ENCODE results near the gene FABP7.

The FABP7 gene

DNA sequence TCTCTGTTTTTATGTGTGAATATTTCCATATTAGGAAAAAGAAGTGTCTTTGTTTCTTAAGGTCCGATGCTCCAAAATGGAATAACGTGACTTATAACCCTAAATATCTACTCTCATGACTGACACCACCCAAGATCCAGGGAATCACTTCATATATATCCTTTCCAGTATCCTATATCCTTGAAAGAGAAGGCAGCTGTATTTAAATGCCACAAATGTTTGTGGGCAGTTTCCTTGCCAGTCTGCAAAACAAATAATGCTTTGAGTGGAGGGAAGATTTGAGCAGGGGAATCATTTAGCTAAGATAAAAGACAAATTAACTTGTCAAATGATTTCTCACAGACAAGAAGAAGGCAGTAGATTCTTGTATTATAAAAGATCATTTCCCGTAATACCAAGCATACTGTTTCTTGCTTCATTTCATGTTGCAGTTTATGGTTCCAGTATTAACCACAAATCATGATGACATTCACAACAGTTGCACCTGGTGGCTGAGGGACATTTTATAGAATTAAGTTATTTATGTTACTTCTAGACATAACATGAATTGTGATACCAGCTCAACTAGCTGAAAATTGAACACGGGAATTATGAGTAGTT lies 30.0 kb upstream of the FABP7 start:
- H3K4me3 ChIP-seq (ENCODE audit: low read depth, low read length): no peak overlapping the region
- TF ChIP-seq, protein P1, sequence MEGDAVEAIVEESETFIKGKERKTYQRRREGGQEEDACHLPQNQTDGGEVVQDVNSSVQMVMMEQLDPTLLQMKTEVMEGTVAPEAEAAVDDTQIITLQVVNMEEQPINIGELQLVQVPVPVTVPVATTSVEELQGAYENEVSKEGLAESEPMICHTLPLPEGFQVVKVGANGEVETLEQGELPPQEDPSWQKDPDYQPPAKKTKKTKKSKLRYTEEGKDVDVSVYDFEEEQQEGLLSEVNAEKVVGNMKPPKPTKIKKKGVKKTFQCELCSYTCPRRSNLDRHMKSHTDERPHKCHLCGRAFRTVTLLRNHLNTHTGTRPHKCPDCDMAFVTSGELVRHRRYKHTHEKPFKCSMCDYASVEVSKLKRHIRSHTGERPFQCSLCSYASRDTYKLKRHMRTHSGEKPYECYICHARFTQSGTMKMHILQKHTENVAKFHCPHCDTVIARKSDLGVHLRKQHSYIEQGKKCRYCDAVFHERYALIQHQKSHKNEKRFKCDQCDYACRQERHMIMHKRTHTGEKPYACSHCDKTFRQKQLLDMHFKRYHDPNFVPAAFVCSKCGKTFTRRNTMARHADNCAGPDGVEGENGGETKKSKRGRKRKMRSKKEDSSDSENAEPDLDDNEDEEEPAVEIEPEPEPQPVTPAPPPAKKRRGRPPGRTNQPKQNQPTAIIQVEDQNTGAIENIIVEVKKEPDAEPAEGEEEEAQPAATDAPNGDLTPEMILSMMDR (IDR thresholded peaks at IDR 0.05; ENCODE audit: borderline replicate concordance, insufficient read depth, low read depth, low read length): no peak

DNA sequence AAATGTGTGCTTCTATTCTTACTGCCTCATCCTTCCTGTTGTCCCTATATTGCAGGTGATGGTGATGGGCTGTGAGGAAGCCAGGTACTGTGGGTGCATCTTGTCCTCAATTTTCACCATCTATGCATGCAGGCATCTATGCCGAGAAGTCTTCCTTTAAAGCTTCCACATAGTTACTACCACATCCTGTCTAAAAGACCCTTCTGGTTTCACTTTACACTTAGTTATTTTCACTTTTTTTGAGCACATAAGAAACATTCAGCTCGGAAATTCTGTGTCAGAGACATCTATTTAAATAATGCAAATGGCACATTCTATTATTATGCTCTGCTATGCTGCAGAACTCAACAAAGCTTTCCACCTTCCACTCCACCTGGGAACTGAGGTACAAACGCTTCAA lies 28.2 kb upstream of the FABP7 start:
- TF ChIP-seq, protein P1 (IDR thresholded peaks at IDR 0.05; ENCODE audit: borderline replicate concordance, insufficient read depth, low read depth, low read length): no peak

DNA sequence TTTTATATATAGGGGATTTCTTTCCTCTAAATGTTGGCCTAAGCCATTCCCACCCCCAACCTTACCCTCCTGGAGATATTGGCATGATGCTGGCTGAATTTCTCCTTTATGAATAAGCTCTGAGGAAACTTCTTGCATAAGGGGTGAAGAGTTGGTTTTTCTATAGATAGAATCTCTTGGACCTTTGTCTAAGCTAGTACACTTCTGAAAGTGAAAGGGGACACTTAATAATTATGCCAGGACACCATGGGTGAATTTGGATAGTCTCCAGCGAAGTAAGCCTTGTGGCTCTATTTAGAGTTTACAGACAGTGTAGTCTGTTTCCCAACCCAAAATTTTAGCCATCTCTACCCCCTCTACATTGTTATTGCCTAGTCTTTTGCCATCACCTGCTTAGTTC lies 27.1 kb upstream of the FABP7 start:
- no peak overlapping the region for H3K4me3 ChIP-seq (ENCODE audit: low read depth, low read length)
- TF ChIP-seq, protein P1 (IDR thresholded peaks at IDR 0.05; ENCODE audit: borderline replicate concordance, insufficient read depth, low read depth, low read length): no peak

More for the DNA sequence above, 28.2 kb upstream of the FABP7 start:
- no peak overlapping the region for H3K4me3 ChIP-seq (ENCODE audit: low read depth, low read length)

DNA sequence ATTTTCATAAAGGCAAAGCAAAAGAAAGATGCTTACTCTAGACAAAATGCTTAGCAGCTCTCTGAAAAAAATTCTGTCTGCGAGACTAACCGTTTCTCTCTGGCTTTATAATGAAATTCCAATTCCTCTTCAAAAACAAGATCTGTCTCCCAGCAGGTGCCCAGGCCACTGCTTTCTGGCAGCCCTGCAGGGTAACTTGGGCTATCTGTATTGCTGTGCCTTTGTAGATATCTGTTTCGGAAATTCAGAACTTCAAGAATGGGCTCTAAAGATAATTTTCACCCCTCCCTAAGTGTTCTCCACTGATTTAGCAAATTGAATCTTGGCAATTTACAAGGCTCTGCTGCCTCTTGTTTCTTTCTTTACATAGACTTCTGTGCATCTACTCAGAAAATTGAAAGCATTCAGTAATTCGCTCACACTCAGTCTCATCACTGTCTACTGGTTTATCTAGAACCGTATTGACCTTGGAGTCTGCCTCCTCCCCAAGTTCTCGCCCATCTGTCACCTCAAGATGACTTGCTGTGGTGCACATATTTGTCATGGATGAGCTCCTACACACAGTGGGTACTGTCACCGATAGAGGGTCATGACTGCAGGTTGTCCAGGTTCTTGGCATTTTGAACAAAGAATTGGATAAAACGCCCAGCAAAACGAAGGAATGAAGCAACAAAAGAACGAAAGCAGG lies 26.4 kb upstream of the FABP7 start:
- no peak overlapping the region for H3K4me3 ChIP-seq (ENCODE audit: low read depth, low read length)
- TF ChIP-seq, protein P1 (IDR thresholded peaks at IDR 0.05; ENCODE audit: borderline replicate concordance, insufficient read depth, low read depth, low read length): no peak

DNA sequence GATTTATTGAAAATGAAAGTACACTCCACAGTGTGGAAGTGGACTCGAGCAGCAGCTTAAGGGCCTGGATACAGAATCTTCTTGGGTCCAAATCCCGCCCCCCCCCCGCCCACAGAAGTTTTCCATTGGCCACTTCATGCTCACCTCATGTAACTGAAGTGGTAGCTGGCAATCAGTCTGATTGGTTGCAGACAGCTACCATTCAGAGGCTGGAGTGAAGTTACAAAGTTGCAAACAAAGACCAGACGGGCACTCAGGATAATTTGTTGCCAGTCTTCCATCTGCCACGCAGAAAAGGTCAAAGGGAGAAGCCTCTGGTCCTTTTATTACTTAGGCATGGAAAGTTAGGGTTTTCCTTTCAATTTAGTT lies 25.8 kb upstream of the FABP7 start:
- TF ChIP-seq, protein P1 (IDR thresholded peaks at IDR 0.05; ENCODE audit: borderline replicate concordance, insufficient read depth, low read depth, low read length): no peak
- H3K4me3 ChIP-seq (ENCODE audit: low read depth, low read length): no peak overlapping the region

DNA sequence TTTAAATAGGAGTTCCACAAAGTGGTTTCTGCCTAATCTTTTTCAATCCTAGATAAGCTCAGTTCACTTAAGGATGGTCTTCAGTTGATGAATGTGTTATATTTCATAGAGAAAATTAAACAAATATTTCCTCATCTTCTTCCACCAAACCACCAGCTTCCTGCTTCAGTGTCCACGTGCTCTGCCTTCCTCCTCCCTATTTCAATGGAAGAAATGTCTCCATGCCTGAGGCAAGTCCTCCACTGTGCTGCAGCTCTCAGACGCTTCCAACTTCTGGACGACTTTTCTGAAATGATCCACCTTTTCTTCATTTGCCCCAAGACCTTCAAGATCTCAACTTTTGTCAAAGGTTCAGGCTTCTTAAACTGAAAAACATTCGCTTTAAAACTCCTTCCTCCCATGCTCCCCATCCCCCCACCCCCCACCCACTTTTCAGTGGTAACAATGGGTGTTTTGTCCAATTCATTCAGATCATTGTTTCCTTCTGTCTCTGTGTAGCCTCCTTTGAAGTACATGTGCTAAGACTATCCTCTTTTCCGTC lies 25.3 kb upstream of the FABP7 start:
- H3K4me3 ChIP-seq (ENCODE audit: low read depth, low read length): no peak overlapping the region
- TF ChIP-seq, protein P1 (IDR thresholded peaks at IDR 0.05; ENCODE audit: borderline replicate concordance, insufficient read depth, low read depth, low read length): no peak

DNA sequence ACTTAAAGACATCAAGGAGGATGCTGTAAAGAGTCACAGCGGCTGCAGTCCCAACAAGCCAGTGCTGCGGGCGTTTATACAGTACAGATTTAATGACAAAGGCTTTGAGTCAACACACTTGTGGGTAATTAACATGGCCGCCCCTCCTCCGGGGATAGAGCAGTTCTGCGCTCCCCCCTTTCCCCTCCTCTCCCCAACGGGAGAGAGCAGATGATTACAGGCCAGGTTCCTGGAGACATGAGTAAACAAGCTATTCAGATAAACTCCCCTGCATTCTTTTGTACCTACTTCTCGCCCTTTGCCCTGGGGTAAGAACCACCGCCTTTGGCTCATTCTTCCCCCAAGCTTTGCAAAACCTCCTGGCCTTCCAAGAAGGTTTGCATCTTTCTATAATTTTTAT lies 23.6 kb upstream of the FABP7 start:
- TF ChIP-seq, protein P1 (IDR thresholded peaks at IDR 0.05; ENCODE audit: borderline replicate concordance, insufficient read depth, low read depth, low read length): no peak
- H3K4me3 ChIP-seq (ENCODE audit: low read depth, low read length): no peak overlapping the region
